ENCODE data around the gene RFTN1. TPM values are rescaled to one million over a fixed set of nuclear protein-coding genes. Genes with fewer than 3 reads are reported as not detected.

RFTN1 gene
- total and polyA plus RNA-seq, 7 donors = 10.9 to 26.4 (median 22.2) TPM

- TF ChIP-seq POLR2AphosphoS5 (IDR thresholded peaks at IDR 0.05) (no peak), POLR2A (IDR thresholded peaks at IDR 0.05) (no peak), CTCF (IDR thresholded peaks at IDR 0.05) (no peak), EP300 (IDR thresholded peaks at IDR 0.05) (no peak)
Observed at GRCh38 chr3:16401273-16401672, 112.2 kb downstream of the RFTN1 start.

GRCh38 chr3:16400106-16400931 is 113.2 kb downstream of the RFTN1 start:
- no peaks in the 10 kb centered on the region for H3K27me3 ChIP-seq
- TF ChIP-seq CTCF (IDR thresholded peaks at IDR 0.05) = no peak
- H3K27ac ChIP-seq = peak overlapping the region in 2 of 4 donors; percentile 26 to 85
- 83 to 87% methylated on average over 11 of the region's 11 CpGs for WGBS, 2 donors
- DNase-seq = no peak
- intact Hi-C loops (cut with DNase I) = no loop called here
- peaks cover 0 to 13% (median 2%) of the 10 kb centered on the region in 4 donors for H3K4me1 ChIP-seq
- H3K36me3 ChIP-seq = no peaks in the 10 kb centered on the region
- H3K4me3 ChIP-seq = no peak overlapping the region
- H3K9me3 ChIP-seq = no peaks in the 10 kb centered on the region

More at GRCh38 chr3:16401273-16401672, 112.2 kb downstream of the RFTN1 start:
- no peaks in the 10 kb centered on the region for H3K27me3 ChIP-seq
- H3K4me1 ChIP-seq = peaks cover 0 to 13% (median 2%) of the 10 kb centered on the region in 4 donors
- intact Hi-C loops (cut with DNase I) = no loop called here
- no peak for DNase-seq
- no peaks in the 10 kb centered on the region for H3K9me3 ChIP-seq
- 65 to 70% methylated on average over 5 of the region's 5 CpGs for WGBS, 2 donors
- H3K27ac ChIP-seq = peak overlapping the region in 1 of 4 donors; percentile 85
- no peaks in the 10 kb centered on the region for H3K36me3 ChIP-seq
- no peak overlapping the region for H3K4me3 ChIP-seq

GRCh38 chr3:16399473-16399872 is 114.0 kb downstream of the RFTN1 start:
- no peaks in the 10 kb centered on the region for H3K27me3 ChIP-seq
- H3K36me3 ChIP-seq = no peaks in the 10 kb centered on the region
- H3K4me3 ChIP-seq = no peak overlapping the region
- H3K4me1 ChIP-seq = peaks cover 0 to 13% (median 2%) of the 10 kb centered on the region in 4 donors
- DNase-seq = no peak
- TF ChIP-seq CTCF (IDR thresholded peaks at IDR 0.05) = no peak
- no peak for TF ChIP-seq POLR2AphosphoS5 (IDR thresholded peaks at IDR 0.05)
- TF ChIP-seq POLR2A (IDR thresholded peaks at IDR 0.05) = no peak
- no peak for TF ChIP-seq EP300 (IDR thresholded peaks at IDR 0.05)
- H3K9me3 ChIP-seq = no peaks in the 10 kb centered on the region
- 56 to 58% methylated on average over 6 of the region's 6 CpGs for WGBS, 2 donors
- peak overlapping the region in 2 of 4 donors; percentile 26 to 85 for H3K27ac ChIP-seq
- intact Hi-C loops (cut with DNase I) = no loop called here

- WGBS, 2 donors = 40 to 46% methylated on average over 2 of the region's 2 CpGs
- Histone ChIP-seq H3K4me3 (no peak overlapping the region), H3K36me3 (no peaks in the 10 kb centered on the region), H3K4me1 (peaks cover 0 to 13% (median 2%) of the 10 kb centered on the region in 4 donors), H3K27me3 (no peaks in the 10 kb centered on the region), H3K27ac (peak overlapping the region in 1 of 4 donors; percentile 85), H3K9me3 (no peaks in the 10 kb centered on the region)
- intact Hi-C loops (cut with DNase I) = no loop called here
- TF ChIP-seq POLR2A (IDR thresholded peaks at IDR 0.05) = no peak
- TF ChIP-seq CTCF (IDR thresholded peaks at IDR 0.05) = no peak
- TF ChIP-seq EP300 (IDR thresholded peaks at IDR 0.05) = no peak
- no peak for TF ChIP-seq POLR2AphosphoS5 (IDR thresholded peaks at IDR 0.05)
- DNase-seq = no peak
Observed at GRCh38 chr3:16398648-16399047, 114.9 kb downstream of the RFTN1 start.

All from sigmoid colon (tissue), 7 donors.